NCI-H510A (cell line): ENCODE data around the gene PLCH1.

ENCODE experiments used
- DNase-seq: peaks from one replicate; lab custom pipeline; 2025; lab: John Stamatoyannopoulos, UW

The PLCH1 gene

GRCh38 chr3:155683344-155683720, 61.5 kb downstream of the PLCH1 start:
- no peak for DNase-seq

GRCh38 chr3:155682426-155683343, 62.2 kb downstream of the PLCH1 start:
- DNase-seq: no peak

- DNase-seq: no peak
Measured at GRCh38 chr3:155676252-155676981, 68.5 kb downstream of the PLCH1 start.

- no peak for DNase-seq
Measured at GRCh38 chr3:155675094-155675493, 69.8 kb downstream of the PLCH1 start.

- no peak for DNase-seq
Measured at GRCh38 chr3:155673421-155673820, 71.5 kb downstream of the PLCH1 start.

GRCh38 chr3:155670335-155670734, 74.5 kb downstream of the PLCH1 start:
- DNase-seq: no peak

GRCh38 chr3:155667988-155668387, 76.9 kb downstream of the PLCH1 start:
- DNase-seq: no peak

GRCh38 chr3:155664925-155665695, 79.8 kb downstream of the PLCH1 start:
- no peak for DNase-seq

GRCh38 chr3:155663467-155664212, 81.2 kb downstream of the PLCH1 start:
- no peak for DNase-seq

- no peak for DNase-seq
Measured at GRCh38 chr3:155661760-155662159, 83.1 kb downstream of the PLCH1 start.

- no peak for DNase-seq
Measured at GRCh38 chr3:155661042-155661441, 83.8 kb downstream of the PLCH1 start.

GRCh38 chr3:155658671-155659261, 86.1 kb downstream of the PLCH1 start:
- no peak for DNase-seq

- DNase-seq: no peak
Measured at GRCh38 chr3:155658006-155658405, 86.9 kb downstream of the PLCH1 start.

- no peak for DNase-seq
Measured at GRCh38 chr3:155657161-155657560, 87.7 kb downstream of the PLCH1 start.

GRCh38 chr3:155656466-155656865, 88.4 kb downstream of the PLCH1 start:
- no peak for DNase-seq

- DNase-seq: no peak
Measured at GRCh38 chr3:155651489-155652218, 93.2 kb downstream of the PLCH1 start.

GRCh38 chr3:155648013-155648591, 96.8 kb downstream of the PLCH1 start:
- no peak for DNase-seq

- DNase-seq: no peak
Measured at GRCh38 chr3:155647206-155647605, 97.7 kb downstream of the PLCH1 start.

- no peak for DNase-seq
Measured at GRCh38 chr3:155646669-155647068, 98.2 kb downstream of the PLCH1 start.

- no peak for DNase-seq
Measured at GRCh38 chr3:155646128-155646527, 98.7 kb downstream of the PLCH1 start.
